ENCODE data around the gene ZNF487. TPM values are rescaled to one million over a fixed set of nuclear protein-coding genes. Genes with fewer than 3 reads are reported as not detected.
A peak's percentile ranks its signal among the peaks of the same experiment; 100 is the strongest.

ZNF487 gene
- total and polyA plus RNA-seq, 2 of the 13 experiments (the other 11 are each of a cell fraction or from before 2014, with no cell fraction given) = 7.4 to 8.8 TPM

DNA sequence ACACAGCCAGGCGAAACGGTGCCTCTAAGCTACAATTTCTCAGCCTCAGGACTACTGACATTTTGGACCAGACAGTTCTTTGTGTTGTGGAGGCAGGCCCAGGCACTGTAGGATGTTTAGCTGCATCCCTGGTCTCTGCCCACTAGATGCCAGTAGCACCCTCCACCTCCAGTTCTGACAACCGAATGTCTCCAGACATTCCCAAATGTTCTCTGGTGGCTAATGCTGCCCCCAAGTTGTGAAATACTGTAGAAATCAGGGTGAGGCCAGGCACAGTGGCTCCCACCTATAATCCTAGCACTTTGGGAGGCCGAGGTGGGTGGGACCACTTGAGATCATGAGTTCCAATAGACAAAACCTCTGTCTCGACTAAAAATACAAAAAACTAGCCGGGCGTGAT, 46.2 kb upstream of the ZNF487 start (continued):
- no peak for TF ChIP-seq PLSCR1 (CRISPR knock-in tag; IDR thresholded peaks at IDR 0.05; ENCODE audit: borderline replicate concordance)
- no peak for TF ChIP-seq PHF5A (CRISPR knock-in tag; IDR thresholded peaks at IDR 0.05; ENCODE audit: low read depth, unreplicated experiment)
- TF ChIP-seq ZFX (CRISPR knock-in tag; IDR thresholded peaks at IDR 0.05; ENCODE audit: low read depth) = no peak
- TF ChIP-seq, protein P1, sequence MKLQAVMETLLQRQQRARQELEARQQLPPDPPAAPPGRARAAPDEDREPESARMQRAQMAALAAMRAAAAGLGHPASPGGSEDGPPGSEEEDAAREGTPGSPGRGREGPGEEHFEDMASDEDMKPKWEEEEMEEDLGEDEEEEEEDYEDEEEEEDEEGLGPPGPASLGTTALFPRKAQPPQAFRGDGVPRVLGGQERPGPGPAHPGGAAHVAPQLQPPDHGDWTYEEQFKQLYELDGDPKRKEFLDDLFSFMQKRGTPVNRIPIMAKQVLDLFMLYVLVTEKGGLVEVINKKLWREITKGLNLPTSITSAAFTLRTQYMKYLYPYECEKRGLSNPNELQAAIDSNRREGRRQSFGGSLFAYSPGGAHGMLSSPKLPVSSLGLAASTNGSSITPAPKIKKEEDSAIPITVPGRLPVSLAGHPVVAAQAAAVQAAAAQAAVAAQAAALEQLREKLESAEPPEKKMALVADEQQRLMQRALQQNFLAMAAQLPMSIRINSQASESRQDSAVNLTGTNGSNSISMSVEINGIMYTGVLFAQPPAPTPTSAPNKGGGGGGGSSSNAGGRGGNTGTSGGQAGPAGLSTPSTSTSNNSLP (IDR thresholded peaks at IDR 0.05; ENCODE audit: low read depth, low read length) = no peak
- no peak for TF ChIP-seq KDM5B (CRISPR knock-in tag; IDR thresholded peaks at IDR 0.05; ENCODE audit: borderline replicate concordance)
- TF ChIP-seq CEBPG (CRISPR knock-in tag; IDR thresholded peaks at IDR 0.05) = peak; percentile 35; the same call in 1 of the 2 replicates
- TF ChIP-seq SMC3 (IDR thresholded peaks at IDR 0.05; ENCODE audit: low read length) = peak; percentile 69
- TF ChIP-seq, protein P2, sequence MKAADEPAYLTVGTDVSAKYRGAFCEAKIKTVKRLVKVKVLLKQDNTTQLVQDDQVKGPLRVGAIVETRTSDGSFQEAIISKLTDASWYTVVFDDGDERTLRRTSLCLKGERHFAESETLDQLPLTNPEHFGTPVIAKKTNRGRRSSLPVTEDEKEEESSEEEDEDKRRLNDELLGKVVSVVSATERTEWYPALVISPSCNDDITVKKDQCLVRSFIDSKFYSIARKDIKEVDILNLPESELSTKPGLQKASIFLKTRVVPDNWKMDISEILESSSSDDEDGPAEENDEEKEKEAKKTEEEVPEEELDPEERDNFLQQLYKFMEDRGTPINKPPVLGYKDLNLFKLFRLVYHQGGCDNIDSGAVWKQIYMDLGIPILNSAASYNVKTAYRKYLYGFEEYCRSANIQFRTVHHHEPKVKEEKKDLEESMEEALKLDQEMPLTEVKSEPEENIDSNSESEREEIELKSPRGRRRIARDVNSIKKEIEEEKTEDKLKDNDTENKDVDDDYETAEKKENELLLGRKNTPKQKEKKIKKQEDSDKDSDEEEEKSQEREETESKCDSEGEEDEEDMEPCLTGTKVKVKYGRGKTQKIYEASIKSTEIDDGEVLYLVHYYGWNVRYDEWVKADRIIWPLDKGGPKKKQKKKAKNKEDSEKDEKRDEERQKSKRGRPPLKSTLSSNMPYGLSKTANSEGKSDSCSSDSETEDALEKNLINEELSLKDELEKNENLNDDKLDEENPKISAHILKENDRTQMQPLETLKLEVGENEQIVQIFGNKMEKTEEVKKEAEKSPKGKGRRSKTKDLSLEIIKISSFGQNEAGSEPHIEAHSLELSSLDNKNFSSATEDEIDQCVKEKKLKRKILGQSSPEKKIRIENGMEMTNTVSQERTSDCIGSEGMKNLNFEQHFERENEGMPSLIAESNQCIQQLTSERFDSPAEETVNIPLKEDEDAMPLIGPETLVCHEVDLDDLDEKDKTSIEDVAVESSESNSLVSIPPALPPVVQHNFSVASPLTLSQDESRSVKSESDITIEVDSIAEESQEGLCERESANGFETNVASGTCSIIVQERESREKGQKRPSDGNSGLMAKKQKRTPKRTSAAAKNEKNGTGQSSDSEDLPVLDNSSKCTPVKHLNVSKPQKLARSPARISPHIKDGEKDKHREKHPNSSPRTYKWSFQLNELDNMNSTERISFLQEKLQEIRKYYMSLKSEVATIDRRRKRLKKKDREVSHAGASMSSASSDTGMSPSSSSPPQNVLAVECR (CRISPR knock-in tag; IDR thresholded peaks at IDR 0.05; ENCODE audit: borderline replicate concordance) = peak; percentile 20; the same call in 1 of the 2 replicates
- no peak for TF ChIP-seq SALL2 (CRISPR knock-in tag; IDR thresholded peaks at IDR 0.05)
- no peak for TF ChIP-seq MXD4 (CRISPR knock-in tag; IDR thresholded peaks at IDR 0.05)
- TF ChIP-seq ZNF207 (IDR thresholded peaks at IDR 0.05; ENCODE audit: borderline replicate concordance) = no peak
- TF ChIP-seq SAP130 (CRISPR knock-in tag; IDR thresholded peaks at IDR 0.05; ENCODE audit: low read depth) = peak; percentile 36; the same call in 1 of the 2 replicates
- TF ChIP-seq, protein P3, sequence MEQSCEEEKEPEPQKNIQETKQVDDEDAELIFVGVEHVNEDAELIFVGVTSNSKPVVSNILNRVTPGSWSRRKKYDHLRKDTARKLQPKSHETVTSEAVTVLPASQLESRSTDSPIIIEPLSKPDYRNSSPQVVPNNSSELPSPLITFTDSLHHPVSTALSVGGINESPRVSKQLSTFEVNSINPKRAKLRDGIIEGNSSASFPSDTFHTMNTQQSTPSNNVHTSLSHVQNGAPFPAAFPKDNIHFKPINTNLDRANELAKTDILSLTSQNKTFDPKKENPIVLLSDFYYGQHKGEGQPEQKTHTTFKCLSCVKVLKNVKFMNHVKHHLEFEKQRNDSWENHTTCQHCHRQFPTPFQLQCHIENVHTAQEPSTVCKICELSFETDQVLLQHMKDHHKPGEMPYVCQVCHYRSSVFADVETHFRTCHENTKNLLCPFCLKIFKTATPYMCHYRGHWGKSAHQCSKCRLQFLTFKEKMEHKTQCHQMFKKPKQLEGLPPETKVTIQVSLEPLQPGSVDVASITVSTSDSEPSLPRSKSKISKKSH (CRISPR knock-in tag; IDR thresholded peaks at IDR 0.05; ENCODE audit: borderline replicate concordance) = no peak
- TF ChIP-seq, protein P4, sequence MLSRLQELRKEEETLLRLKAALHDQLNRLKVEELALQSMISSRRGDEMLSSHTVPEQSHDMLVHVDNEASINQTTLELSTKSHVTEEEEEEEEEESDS (CRISPR knock-in tag; IDR thresholded peaks at IDR 0.05; ENCODE audit: borderline replicate concordance) = no peak
- no peak for TF ChIP-seq SIN3A (IDR thresholded peaks at IDR 0.05; ENCODE audit: borderline replicate concordance, low read depth, low read length)
- no peak for TF ChIP-seq RFX5 (IDR thresholded peaks at IDR 0.05; ENCODE audit: low read depth, low read length)
- no peak for TF ChIP-seq DBP (CRISPR knock-in tag; IDR thresholded peaks at IDR 0.05; ENCODE audit: not compliant biosample characterization)
- TF ChIP-seq KLF16 (CRISPR knock-in tag; IDR thresholded peaks at IDR 0.05) = no peak; a peak in 1 of 4 replicates
- TF ChIP-seq SP2 (CRISPR knock-in tag; IDR thresholded peaks at IDR 0.05) = no peak

All from HepG2 (cell line).